Smooth muscle cell (in vitro differentiated cells): Measurements from ENCODE around the gene TFF2. TPM values are rescaled to one million over a fixed set of nuclear protein-coding genes. Genes with fewer than 3 reads are reported as not detected.

Source experiments
- DNase-seq: peaks from one replicate; lab custom pipeline; 2025; ENCODE audit not compliant: unreplicated experiment; lab: John Stamatoyannopoulos, UW
- H2AFZ ChIP-seq: fragments of 200-600 bp; sonication (generic); 2 replicates; pipeline ENCODE4 v1.6.0; 2016; ENCODE audit warnings: antibody characterized with exemption, low read depth, mild to moderate bottlenecking
- H3F3A ChIP-seq: fragments of 200-600 bp; sonication (generic); 2 replicates; pipeline ENCODE4 v1.6.0; 2017; ENCODE audit warnings: antibody characterized with exemption, low read depth
- H3K27ac ChIP-seq: fragments of 200-600 bp; sonication (generic); 2 replicates; pipeline ENCODE4 v1.5.1; 2016; ENCODE audit warnings: low read depth, mild to moderate bottlenecking
- H3K27me3 ChIP-seq: fragments of 200-600 bp; sonication (generic); 2 replicates; pipeline ENCODE4 v1.6.1; 2016; ENCODE audit warnings: low read depth, mild to moderate bottlenecking
- H3K36me3 ChIP-seq: fragments of 200-600 bp; sonication (generic); 2 replicates; pipeline ENCODE4 v1.5.1; 2016; ENCODE audit warnings: low read depth
- H3K4me1 ChIP-seq: fragments of 200-600 bp; sonication (generic); 2 replicates; pipeline ENCODE4 v1.5.1; 2016; ENCODE audit warnings: low read depth
- H3K4me2 ChIP-seq: fragments of 200-600 bp; sonication (generic); 2 replicates; pipeline ENCODE4 v1.6.0; 2016; ENCODE audit warnings: mild to moderate bottlenecking
- H3K4me3 ChIP-seq: fragments of 200-600 bp; sonication (generic); 2 replicates; pipeline ENCODE4 v1.5.1; 2016; ENCODE audit warnings: mild to moderate bottlenecking
- H3K79me2 ChIP-seq: fragments of 200-600 bp; sonication (generic); 2 replicates; pipeline ENCODE4 v1.6.0; 2016; ENCODE audit warnings: low read depth, mild to moderate bottlenecking
- H3K9ac ChIP-seq: fragments of 200-600 bp; sonication (generic); 2 replicates; pipeline ENCODE4 v1.6.0; 2016; ENCODE audit warnings: low read depth
- H3K9me3 ChIP-seq: fragments of 200-600 bp; sonication (generic); replicated peaks from 2 replicates; pipeline ENCODE4 v1.5.1; 2016; ENCODE audit warnings: low read depth
- H4K20me1 ChIP-seq: fragments of 200-600 bp; sonication (generic); 2 replicates; pipeline ENCODE4 v1.6.0; 2016; ENCODE audit warnings: low read depth
- CTCF ChIP-seq: fragments of 200-600 bp; sonication (generic); IDR thresholded peaks from 2 replicates; pipeline ENCODE4 v1.5.1; 2017; ENCODE audit warnings: borderline replicate concordance, mild to moderate bottlenecking, antibody characterized with exemption; ENCODE audit not compliant: insufficient read depth, poor library complexity, severe bottlenecking
- WGBS: methylation state at CpG from one replicate; pipeline ENCODE4 v1.1.7; 2016; ENCODE audit warnings: low lambda C conversion rate; 5-methylcytosine and 5-hydroxymethylcytosine counted together
- polyA plus RNA-seq: library from polyadenylated mRNA; unstranded; fragments of >200 nt; fragmentation: Nextera tagmentation; extraction: Ambion mirVana; gene quantifications from 2 replicates; pipeline ENCODE4 v1.2.1, GENCODE V29; 2016
- total RNA-seq: library from RNA; depleted of rRNA; stranded (reverse); fragments of >200 nt; gene quantifications from 2 replicates; pipeline ENCODE4 v1.2.3, GENCODE V29; 2014

The TFF2 gene
- total and polyA plus RNA-seq, 2 experiments from 2014 or later, result not detected

- H3K9me3 ChIP-seq, result no peaks in the 10 kb centered on the region
Measured at GRCh38 chr21:42384989-42385388, 34.2 kb upstream of the TFF2 start.

GRCh38 chr21:42384156-42384945 is 33.6 kb upstream of the TFF2 start:
- 83% methylated on average over 8 of the region's 8 CpGs for WGBS
- H3K79me2 ChIP-seq, result no peaks in the 10 kb centered on the region

More at GRCh38 chr21:42384989-42385388, 34.2 kb upstream of the TFF2 start:
- WGBS, result 91% methylated on average over 2 of the region's 2 CpGs
- H3K27me3 ChIP-seq, result no peaks in the 10 kb centered on the region
- no peak overlapping the region for H3K27ac ChIP-seq
- no peak overlapping the region for H2AFZ ChIP-seq
- no peaks in the 10 kb centered on the region for H3F3A ChIP-seq
- DNase-seq, result no peak
- H3K79me2 ChIP-seq, result no peaks in the 10 kb centered on the region
- H3K4me2 ChIP-seq, result no peak overlapping the region
- H3K4me3 ChIP-seq, result no peak overlapping the region
- H3K4me1 ChIP-seq, result no peaks in the 10 kb centered on the region
- H3K36me3 ChIP-seq, result no peaks in the 10 kb centered on the region
- H3K9ac ChIP-seq, result no peak overlapping the region
- no peaks in the 10 kb centered on the region for H4K20me1 ChIP-seq
- TF ChIP-seq CTCF, result no peak

GRCh38 chr21:42383331-42383730 is 32.5 kb upstream of the TFF2 start:
- no peak for TF ChIP-seq CTCF
- Histone ChIP-seq H3K9ac (no peak overlapping the region), H3K79me2 (no peaks in the 10 kb centered on the region), H4K20me1 (no peaks in the 10 kb centered on the region), H3F3A (no peaks in the 10 kb centered on the region), H3K27ac (no peak overlapping the region), H3K27me3 (no peaks in the 10 kb centered on the region), H3K4me2 (no peak overlapping the region), H3K4me1 (no peaks in the 10 kb centered on the region), H3K4me3 (no peak overlapping the region), H3K36me3 (no peaks in the 10 kb centered on the region), H3K9me3 (no peaks in the 10 kb centered on the region), H2AFZ (no peak overlapping the region)
- no peak for DNase-seq
- 88% methylated on average over 6 of the region's 6 CpGs for WGBS

More at GRCh38 chr21:42384156-42384945, 33.6 kb upstream of the TFF2 start:
- Histone ChIP-seq H2AFZ (no peak overlapping the region), H3K4me3 (no peak overlapping the region), H3K9ac (no peak overlapping the region), H3F3A (no peaks in the 10 kb centered on the region), H3K27me3 (no peaks in the 10 kb centered on the region), H3K36me3 (no peaks in the 10 kb centered on the region), H3K4me2 (no peak overlapping the region), H4K20me1 (no peaks in the 10 kb centered on the region), H3K27ac (no peak overlapping the region), H3K4me1 (no peaks in the 10 kb centered on the region), H3K9me3 (no peaks in the 10 kb centered on the region)
- no peak for DNase-seq
- no peak for TF ChIP-seq CTCF

- no peaks in the 10 kb centered on the region for H3K79me2 ChIP-seq
- no peak for DNase-seq
- H2AFZ ChIP-seq, result no peak overlapping the region
- no peaks in the 10 kb centered on the region for H3K27me3 ChIP-seq
- no peak overlapping the region for H3K27ac ChIP-seq
- no peaks in the 10 kb centered on the region for H4K20me1 ChIP-seq
- H3K4me1 ChIP-seq, result no peaks in the 10 kb centered on the region
- H3K36me3 ChIP-seq, result no peaks in the 10 kb centered on the region
- WGBS, result 91% methylated on average over 6 of the region's 6 CpGs
- H3K9ac ChIP-seq, result no peak overlapping the region
- no peaks in the 10 kb centered on the region for H3F3A ChIP-seq
- no peak overlapping the region for H3K4me2 ChIP-seq
- no peak for TF ChIP-seq CTCF
- H3K4me3 ChIP-seq, result no peak overlapping the region
- no peaks in the 10 kb centered on the region for H3K9me3 ChIP-seq
Measured at GRCh38 chr21:42382915-42383314, 32.1 kb upstream of the TFF2 start.
